NCI-H345 treated with DMSO at 0.1 percent for 48 hours (cell line): ENCODE results near the gene TAGLN.
"Not testable (repeated sequence)": the region's sequence is repeated elsewhere in the genome, so short reads cannot be mapped to it uniquely, and the experiment has no call there.

Experiments
- DNase-seq: peaks from one replicate; lab custom pipeline; 2025; ENCODE audit not compliant: unreplicated experiment; lab: John Stamatoyannopoulos, UW

TAGLN gene

DNA sequence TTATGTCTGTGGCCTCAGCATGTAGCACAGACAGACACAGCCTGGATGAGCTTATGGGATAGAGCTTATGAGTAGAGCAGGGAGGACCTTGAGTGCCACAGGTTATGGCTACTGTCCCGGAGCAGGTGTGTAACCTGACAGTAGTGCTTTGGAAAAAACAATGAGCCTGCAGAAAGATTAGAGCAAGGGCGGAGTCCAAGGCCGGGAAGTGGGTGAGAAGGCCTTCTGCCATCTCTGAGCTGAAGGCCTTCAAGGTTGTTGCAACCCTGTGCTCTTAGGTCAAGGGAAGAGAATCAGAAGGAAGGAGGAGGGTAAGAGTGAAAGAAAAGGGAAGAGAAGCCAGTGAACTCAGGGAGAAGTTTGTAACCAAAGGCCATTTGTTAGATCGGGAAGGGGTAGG, 3.9 kb upstream of the TAGLN start:
- DNase-seq: no peak

- DNase-seq: no peak
Observed at GRCh38 chr11:117195761-117196160, 3.4 kb upstream of the TAGLN start.

- no peak for DNase-seq
Observed at GRCh38 chr11:117197006-117197405, 2.2 kb upstream of the TAGLN start.

DNA sequence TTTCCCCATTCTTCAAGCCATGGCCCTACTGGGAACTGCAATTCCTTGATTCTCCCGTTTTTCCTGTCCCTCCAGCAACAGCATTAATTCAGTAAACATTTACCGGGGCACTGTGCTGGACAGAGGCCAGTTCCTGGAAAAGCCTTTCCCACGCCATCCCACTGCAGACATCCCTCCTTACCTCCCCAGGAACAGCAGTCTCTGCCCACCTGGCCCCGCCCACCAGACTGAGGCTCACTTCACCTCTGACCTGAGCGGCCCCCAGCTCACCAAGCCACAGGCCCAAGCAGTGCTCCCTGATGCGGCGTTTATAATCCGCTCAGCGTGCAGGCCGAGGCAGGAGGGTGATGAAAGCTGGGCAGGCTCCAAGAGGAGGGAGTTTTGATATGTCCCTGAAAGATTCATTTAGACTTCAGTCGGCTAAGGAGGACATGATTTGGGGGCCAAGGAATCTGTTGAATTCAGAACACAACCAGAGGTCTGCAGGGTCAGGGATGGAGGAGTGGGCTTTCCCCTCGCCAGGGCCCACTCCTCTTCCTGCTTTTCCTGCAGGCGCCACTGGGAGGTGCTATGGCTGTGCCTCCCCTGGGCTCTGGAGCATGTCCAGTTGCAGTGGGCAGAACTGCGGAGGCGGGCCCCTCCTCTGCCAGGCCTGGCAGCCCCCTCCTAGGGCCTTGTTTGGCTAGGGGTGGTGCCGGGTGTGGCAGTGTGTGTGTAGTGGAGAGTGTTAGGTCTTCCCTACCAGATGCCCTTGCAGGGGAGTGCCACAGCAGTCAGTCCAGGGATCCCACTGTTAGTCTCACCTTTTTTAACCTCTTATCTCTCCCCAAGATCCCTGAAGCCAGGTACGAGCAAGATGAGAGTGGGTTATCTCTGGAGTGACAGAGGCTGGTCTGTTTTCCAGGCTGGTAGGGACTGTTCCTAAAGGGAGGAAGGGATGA, 1.4 kb upstream of the TAGLN start:
- no peak for DNase-seq

DNA sequence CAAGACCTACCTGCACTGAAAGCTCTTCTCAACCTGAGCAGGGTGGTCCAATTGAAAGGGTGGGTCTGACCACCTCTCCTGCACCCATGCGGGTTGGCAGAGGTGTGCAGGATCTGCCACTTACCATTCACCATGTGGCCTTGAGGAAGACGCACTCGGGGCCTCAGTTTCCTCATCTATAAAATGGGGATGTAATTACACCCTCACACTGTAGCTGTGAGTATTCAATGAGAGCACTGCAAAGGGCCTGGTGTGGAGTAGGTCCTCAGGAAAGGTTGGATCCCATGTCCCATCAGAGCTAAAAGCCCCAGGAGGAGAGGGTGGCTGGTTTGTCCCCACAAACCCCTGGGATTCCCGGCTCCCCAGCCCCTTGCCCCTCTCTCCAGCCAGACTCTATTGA, 557 bp upstream of the TAGLN start:
- no peak for DNase-seq

- no peak for DNase-seq
Observed at GRCh38 chr11:117199916-117200812, 994 bp downstream of the TAGLN start.

DNA sequence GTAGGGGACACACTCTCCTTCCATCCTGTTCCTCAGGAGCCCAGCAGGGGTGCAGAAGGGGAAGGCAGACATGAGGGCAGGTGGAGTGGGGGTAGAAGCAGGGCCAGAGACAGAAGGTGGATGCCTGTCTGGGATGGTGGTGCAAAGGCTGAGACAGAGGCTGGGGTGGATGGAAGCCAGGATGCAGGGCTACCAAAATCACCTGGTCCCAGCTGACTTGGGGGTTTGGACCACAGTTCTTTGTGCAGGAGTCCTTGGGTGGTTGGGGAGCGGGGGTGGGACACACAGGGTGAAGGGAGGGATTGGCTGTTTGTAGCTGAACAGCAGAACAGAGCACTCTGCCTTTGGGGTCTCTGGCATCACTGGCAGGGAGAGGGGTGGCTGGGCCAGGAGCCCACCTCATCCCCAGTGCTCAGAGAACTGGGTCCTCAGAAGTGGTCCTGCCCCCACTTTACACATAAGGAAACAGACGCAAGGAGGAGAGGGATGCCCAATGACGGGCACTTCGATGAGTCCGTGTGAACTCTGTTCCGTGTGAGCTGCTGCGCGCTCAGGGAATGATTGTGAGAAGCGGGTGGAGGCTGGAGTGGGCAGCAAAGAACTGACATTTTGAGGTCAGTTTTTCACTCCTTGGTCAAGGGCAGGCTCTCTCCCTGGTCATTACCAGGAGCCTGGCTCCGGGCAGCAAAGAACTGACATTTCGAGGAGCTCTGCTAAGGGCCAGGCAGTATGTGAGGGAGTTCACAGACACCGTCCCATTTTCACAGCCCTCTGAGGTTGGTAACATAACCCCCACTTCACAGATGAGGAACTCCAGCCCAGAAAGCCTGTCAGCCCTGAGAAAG, 1.9 kb downstream of the TAGLN start:
- no peak for DNase-seq

GRCh38 chr11:117201658-117202305, 2.6 kb downstream of the TAGLN start:
- no peak for DNase-seq

DNA sequence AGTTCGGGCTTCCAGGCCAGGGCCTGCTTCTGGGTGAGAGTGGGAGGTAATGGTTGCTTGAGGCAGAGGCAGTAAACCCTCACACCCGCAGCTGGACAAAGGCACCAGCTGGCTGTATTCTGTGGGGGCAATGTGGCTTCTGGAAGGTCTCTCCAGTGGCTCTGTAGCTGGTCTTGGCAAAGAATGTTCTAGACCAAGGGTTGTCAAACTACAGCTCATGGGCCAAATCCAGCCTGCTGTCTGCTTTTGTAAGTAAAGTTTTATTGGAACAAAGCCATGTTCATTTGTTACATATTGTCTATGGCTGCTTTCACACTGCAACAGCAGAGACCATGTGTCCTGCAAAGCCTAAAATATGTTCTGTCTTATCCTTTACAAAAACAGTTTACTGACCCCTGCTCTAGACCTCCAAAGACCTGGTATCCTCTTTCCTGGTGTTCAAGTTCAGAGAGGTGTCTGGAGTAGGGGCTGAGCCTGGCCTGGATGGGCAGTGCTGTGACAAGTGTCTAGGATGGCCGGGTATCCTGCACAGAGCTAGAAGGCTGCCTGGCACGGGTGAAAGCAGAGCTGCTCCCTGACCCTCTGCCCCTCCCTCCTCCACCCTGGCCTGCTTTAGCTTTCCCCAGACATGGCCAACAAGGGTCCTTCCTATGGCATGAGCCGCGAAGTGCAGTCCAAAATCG, 3.4 kb downstream of the TAGLN start:
- DNase-seq: no peak

DNA sequence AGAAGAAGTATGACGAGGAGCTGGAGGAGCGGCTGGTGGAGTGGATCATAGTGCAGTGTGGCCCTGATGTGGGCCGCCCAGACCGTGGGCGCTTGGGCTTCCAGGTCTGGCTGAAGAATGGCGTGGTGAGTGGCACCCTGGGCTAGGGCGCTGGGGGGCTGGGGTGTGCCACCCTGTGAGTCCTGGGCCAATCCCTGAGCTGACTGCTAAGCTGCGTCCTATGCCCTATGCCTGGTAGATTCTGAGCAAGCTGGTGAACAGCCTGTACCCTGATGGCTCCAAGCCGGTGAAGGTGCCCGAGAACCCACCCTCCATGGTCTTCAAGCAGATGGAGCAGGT, 3.9 kb downstream of the TAGLN start:
- no peak for DNase-seq

DNA sequence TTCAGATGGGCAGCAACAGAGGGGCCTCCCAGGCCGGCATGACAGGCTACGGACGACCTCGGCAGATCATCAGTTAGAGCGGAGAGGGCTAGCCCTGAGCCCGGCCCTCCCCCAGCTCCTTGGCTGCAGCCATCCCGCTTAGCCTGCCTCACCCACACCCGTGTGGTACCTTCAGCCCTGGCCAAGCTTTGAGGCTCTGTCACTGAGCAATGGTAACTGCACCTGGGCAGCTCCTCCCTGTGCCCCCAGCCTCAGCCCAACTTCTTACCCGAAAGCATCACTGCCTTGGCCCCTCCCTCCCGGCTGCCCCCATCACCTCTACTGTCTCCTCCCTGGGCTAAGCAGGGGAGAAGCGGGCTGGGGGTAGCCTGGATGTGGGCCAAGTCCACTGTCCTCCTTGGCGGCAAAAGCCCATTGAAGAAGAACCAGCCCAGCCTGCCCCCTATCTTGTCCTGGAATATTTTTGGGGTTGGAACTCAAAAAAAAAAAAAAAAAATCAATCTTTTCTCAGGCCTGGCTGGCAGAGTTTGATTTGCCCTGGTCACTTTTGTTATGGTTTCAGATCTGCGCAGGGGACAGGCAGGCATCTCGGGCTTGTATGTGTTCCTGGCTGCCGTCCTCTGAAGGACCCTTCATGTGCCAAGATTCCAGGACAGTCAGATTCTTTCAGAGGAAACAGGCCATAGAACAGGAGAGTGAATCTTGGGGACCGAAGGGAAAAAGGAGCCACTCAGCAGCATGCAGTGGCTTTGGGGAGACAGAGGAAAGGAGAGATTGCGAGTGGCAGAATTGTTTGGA, 5.3 kb downstream of the TAGLN start:
- no peak for DNase-seq

DNA sequence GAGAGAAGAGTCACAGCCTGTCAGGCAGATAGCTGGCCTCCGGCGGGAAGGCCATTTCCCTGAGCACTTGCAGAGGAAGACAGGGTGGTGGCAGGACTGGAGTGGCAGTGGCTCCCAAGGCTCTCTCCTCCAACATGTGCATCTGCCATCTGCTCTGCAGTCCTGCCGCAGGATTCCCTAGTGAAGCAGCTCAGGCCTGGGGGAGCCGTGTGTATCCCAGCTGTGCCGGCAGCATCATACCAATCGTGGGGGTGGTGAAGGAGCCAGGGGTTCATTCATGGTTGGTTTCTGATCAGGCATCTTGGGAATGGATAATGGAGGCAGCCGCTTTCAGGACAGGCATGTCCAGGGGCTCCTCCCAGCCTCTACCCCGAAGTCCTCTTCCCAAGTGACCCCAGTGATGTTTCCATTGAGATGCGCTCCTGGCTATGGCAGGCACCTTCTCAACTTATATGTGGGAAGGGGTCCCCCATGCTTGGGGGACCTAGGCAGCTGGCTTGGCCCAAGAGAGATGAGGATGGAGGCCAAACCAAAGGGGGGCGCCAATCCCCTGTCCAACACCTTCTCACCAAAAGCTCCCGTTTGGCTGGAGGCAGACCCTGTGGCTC, 6.1 kb downstream of the TAGLN start:
- no peak for DNase-seq

GRCh38 chr11:117206111-117206510, 6.9 kb downstream of the TAGLN start:
- DNase-seq: not testable (repeated sequence)

GRCh38 chr11:117206859-117207258, 7.7 kb downstream of the TAGLN start:
- not testable (repeated sequence) for DNase-seq

DNA sequence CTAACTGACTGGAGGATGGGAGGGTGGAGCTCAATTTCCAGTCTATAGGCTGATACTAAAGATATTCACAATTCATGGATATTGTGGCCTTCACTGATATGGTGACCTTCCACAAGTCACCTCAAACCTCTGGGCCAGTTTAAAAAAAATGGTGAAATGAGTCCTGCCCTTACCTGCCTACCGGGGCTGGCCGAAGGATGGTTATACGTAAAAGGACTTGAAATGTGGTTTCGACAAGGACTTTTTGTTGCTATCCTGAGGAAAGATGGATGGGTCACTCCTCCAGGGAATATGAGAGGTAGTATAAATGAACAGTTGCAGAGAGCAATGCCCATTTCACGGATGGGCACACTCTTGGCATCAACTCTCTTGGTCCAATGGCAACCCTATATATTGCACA, 8.3 kb downstream of the TAGLN start:
- DNase-seq: not testable (repeated sequence)

DNA sequence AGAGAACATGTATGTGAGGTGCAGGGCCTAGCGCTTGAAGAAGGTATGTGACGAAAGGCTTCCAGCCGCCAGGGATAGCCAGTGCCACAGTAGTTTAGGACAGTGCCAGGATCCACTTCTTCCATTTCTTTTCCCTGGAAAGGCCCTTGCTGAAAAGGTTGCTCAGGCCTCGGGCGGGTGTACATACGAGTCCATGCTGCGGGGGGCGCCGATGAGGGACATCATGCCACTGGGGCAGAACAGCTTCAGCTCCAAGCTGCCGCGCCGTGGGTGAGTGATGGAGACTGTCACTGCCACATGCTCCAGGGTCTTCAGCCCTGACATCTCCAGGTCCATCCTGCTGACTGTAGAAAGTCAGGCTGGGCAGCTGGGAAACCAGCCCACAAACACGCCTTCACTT, 9.5 kb downstream of the TAGLN start:
- not testable (repeated sequence) for DNase-seq

GRCh38 chr11:117209351-117210125, 10.4 kb downstream of the TAGLN start:
- DNase-seq: not testable (repeated sequence)

- no peak for DNase-seq
Observed at GRCh38 chr11:117210620-117211019, 11.4 kb downstream of the TAGLN start.
